SK-N-SH treated with all-trans-retinoic acid at 6 μM for 48 hours (cell line): ENCODE measurements around the gene IFT122.

Source experiments
- RARB ChIP-seq: fragments of 250-450 bp; sonication (Bioruptor Pico); IDR thresholded peaks from 2 replicates; pipeline ENCODE4 v1.8.0; 2021; ENCODE audit warnings: mild to moderate bottlenecking, moderate library complexity
- ZFP30 ChIP-seq: fragments of 450-650 bp; formaldehyde crosslinking; IDR thresholded peaks from 2 replicates; pipeline ENCODE4 v1.5.0; 2022; ENCODE audit warnings: mild to moderate bottlenecking, moderate library complexity
- TF ChIP-seq, protein P1 (sequence below): fragments of 250-450 bp; sonication (Bioruptor Pico); IDR thresholded peaks from 2 replicates; pipeline ENCODE4 v1.8.0; 2020; ENCODE audit warnings: mild to moderate bottlenecking, moderate library complexity, borderline replicate concordance
- TF ChIP-seq, protein P2 (sequence below): fragments of 250-450 bp; sonication (Bioruptor Pico); IDR thresholded peaks from 2 replicates; pipeline ENCODE4 v1.5.1; 2020; ENCODE audit warnings: low read depth, mild to moderate bottlenecking, moderate library complexity

GRCh38 chr3:129539206-129539605, 99.2 kb downstream of the IFT122 start:
- TF ChIP-seq, protein P1, sequence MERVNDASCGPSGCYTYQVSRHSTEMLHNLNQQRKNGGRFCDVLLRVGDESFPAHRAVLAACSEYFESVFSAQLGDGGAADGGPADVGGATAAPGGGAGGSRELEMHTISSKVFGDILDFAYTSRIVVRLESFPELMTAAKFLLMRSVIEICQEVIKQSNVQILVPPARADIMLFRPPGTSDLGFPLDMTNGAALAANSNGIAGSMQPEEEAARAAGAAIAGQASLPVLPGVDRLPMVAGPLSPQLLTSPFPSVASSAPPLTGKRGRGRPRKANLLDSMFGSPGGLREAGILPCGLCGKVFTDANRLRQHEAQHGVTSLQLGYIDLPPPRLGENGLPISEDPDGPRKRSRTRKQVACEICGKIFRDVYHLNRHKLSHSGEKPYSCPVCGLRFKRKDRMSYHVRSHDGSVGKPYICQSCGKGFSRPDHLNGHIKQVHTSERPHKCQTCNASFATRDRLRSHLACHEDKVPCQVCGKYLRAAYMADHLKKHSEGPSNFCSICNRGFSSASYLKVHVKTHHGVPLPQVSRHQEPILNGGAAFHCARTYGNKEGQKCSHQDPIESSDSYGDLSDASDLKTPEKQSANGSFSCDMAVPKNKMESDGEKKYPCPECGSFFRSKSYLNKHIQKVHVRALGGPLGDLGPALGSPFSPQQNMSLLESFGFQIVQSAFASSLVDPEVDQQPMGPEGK = no peak
- TF ChIP-seq RARB (CRISPR knock-in tag) = no peak
- TF ChIP-seq, protein P2, sequence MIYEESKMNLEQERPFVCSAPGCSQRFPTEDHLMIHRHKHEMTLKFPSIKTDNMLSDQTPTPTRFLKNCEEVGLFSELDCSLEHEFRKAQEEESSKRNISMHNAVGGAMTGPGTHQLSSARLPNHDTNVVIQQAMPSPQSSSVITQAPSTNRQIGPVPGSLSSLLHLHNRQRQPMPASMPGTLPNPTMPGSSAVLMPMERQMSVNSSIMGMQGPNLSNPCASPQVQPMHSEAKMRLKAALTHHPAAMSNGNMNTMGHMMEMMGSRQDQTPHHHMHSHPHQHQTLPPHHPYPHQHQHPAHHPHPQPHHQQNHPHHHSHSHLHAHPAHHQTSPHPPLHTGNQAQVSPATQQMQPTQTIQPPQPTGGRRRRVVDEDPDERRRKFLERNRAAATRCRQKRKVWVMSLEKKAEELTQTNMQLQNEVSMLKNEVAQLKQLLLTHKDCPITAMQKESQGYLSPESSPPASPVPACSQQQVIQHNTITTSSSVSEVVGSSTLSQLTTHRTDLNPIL (CRISPR knock-in tag) = no peak
- no peak for TF ChIP-seq ZFP30 (CRISPR knock-in tag)
